BJ (cell line): Measurements from ENCODE around the gene WDSUB1. TPM values are rescaled to one million over a fixed set of nuclear protein-coding genes. Genes with fewer than 3 reads are reported as not detected.

Experiments
- CTCF ChIA-PET: fragments of 350-600 bp; formaldehyde crosslinking; extraction: SDS; loops from one replicate; lab custom pipeline; 2021; ENCODE audit warnings: antibody characterized with exemption, inconsistent platforms; lab: Yijun Ruan, JAX
- POLR2A ChIA-PET: fragments of 300-600 bp; sonication (Branson Sonifier 250); formaldehyde crosslinking; extraction: SDS; loops from one replicate; lab custom pipeline; 2021; ENCODE audit warnings: antibody characterized with exemption; lab: Charles Lee
- DNase-seq: peaks from one replicate; pipeline ENCODE4 v3.0.0-alpha.2; 2011; ENCODE audit warnings: low read depth
- H3K27me3 ChIP-seq: 2 replicates; pipeline ENCODE4 v1.6.0; 2011; ENCODE audit warnings: low read length; ENCODE audit not compliant: control insufficient read depth, insufficient read depth
- H3K36me3 ChIP-seq: 2 replicates; pipeline ENCODE4 v1.5.1; 2011; ENCODE audit warnings: low read length; ENCODE audit not compliant: control insufficient read depth, insufficient read depth
- H3K4me3 ChIP-seq: 2 replicates; pipeline ENCODE4 v1.5.1; 2011; ENCODE audit warnings: low read depth, mild to moderate bottlenecking, control low read depth, low read length
- CTCF ChIP-seq: IDR thresholded peaks from 2 replicates; pipeline ENCODE4 v1.5.1; 2011; ENCODE audit warnings: low read depth, mild to moderate bottlenecking, control low read depth, inconsistent platforms, low read length, moderate library complexity; ENCODE audit not compliant: insufficient read depth
- polyA plus RNA-seq: library from polyadenylated mRNA; depleted of rRNA; stranded (reverse); fragments of >200 nt; gene quantifications from 2 replicates; pipeline ENCODE4 v1.2.3, GENCODE V29; 2011

WDSUB1 gene
- polyA plus RNA-seq, 1 experiment = 4.5 TPM

GRCh38 chr2:159195697-159196096 lies 90.8 kb downstream of the WDSUB1 start:
- no peaks in the 10 kb centered on the region for H3K27me3 ChIP-seq
- no peak for DNase-seq
- POLR2A ChIA-PET = no interaction called here
- CTCF ChIA-PET = interaction anchor here (1.0 kb wide), 1 partner anchor 10 kb away, joined by 4 read pairs; no protein-coding TSS in a partner anchor
- no peak for TF ChIP-seq CTCF
- H3K36me3 ChIP-seq = peaks cover 19% of the 10 kb centered on the region
- no peak overlapping the region for H3K4me3 ChIP-seq

GRCh38 chr2:159194241-159194640 lies 92.3 kb downstream of the WDSUB1 start:
- POLR2A ChIA-PET = no interaction called here
- no peak for DNase-seq
- CTCF ChIA-PET = no interaction called here
- H3K27me3 ChIP-seq = no peaks in the 10 kb centered on the region
- no peak for TF ChIP-seq CTCF
- H3K4me3 ChIP-seq = no peak overlapping the region
- peaks cover 19% of the 10 kb centered on the region for H3K36me3 ChIP-seq

GRCh38 chr2:159193791-159194190 lies 92.7 kb downstream of the WDSUB1 start:
- CTCF ChIA-PET = interaction anchor here (0.6 kb wide), 1 partner anchor 295 kb away, joined by 3 read pairs; no protein-coding TSS in a partner anchor
- no peak for TF ChIP-seq CTCF
- POLR2A ChIA-PET = no interaction called here
- Histone ChIP-seq H3K27me3 (no peaks in the 10 kb centered on the region), H3K36me3 (peaks cover 18% of the 10 kb centered on the region), H3K4me3 (no peak overlapping the region)
- no peak for DNase-seq

- no peak for TF ChIP-seq CTCF
- Histone ChIP-seq H3K4me3 (no peak overlapping the region), H3K27me3 (no peaks in the 10 kb centered on the region), H3K36me3 (peaks cover 13% of the 10 kb centered on the region)
- no peak for DNase-seq
- CTCF ChIA-PET = no interaction called here
- POLR2A ChIA-PET = no interaction called here
Observed at GRCh38 chr2:159192371-159192918, 94.1 kb downstream of the WDSUB1 start.

GRCh38 chr2:159188449-159188848 lies 98.1 kb downstream of the WDSUB1 start:
- ChIA-PET CTCF (interaction anchor here (0.6 kb wide), 1 partner anchor 271 kb away, joined by 3 read pairs; no protein-coding TSS in a partner anchor), POLR2A (no interaction called here)
- Histone ChIP-seq H3K36me3 (peaks cover 13% of the 10 kb centered on the region), H3K27me3 (no peaks in the 10 kb centered on the region), H3K4me3 (no peak overlapping the region)
- no peak for TF ChIP-seq CTCF
- DNase-seq = no peak
